ENCODE results near the gene POTEJ. TPM values are rescaled to one million over a fixed set of nuclear protein-coding genes. Genes with fewer than 3 reads are reported as not detected.
"Not testable (repeated sequence)": the region's sequence is repeated elsewhere in the genome, so short reads cannot be mapped to it uniquely, and the experiment has no call there.

The POTEJ gene
- total RNA-seq (not detected), total RNA-seq (0 to 0.23 (median 0) reads per million in 172 experiments)
- not detected for polyA plus RNA-seq (2013, experiment 1 of 2)
- polyA plus RNA-seq (2013, experiment 2 of 2) = 0.04 TPM

GRCh38 chr2:130611140-130611539 lies at the start of gene POTEJ:
Gene POTEJ, plus strand, starts transcription at chr2:130611440. Its CDS starts 93 bp downstream, at chr2:130611533.
- H3K36me3 ChIP-seq (ENCODE audit: insufficient read depth, low read length); H3K9me3 ChIP-seq (ENCODE audit: control insufficient read depth in 1 of 2, insufficient read depth in 1 of 2, low read length in 2 of 2); H3K4me1 ChIP-seq (ENCODE audit: insufficient read depth, low read length); H3K36me3 Mint-ChIP-seq (ENCODE audit: low read depth); H3K4me1 Mint-ChIP-seq (ENCODE audit: low read depth); H3K27ac Mint-ChIP-seq; H3K27me3 ChIP-seq (ENCODE audit: control insufficient read depth in 1 of 2, insufficient read depth in 2 of 2, low read length in 2 of 2); POLR2A ChIA-PET; H3K27me3 Mint-ChIP-seq; H3K4me3 ChIP-seq (ENCODE audit: low read length); H3K9me3 Mint-ChIP-seq; DNase-seq; ATAC-seq (ENCODE audit: poor library complexity); intact Hi-C loops (cut with DNase I, micrococcal nuclease); CTCF ChIA-PET; H3K27ac ChIP-seq (ENCODE audit: low read depth in 1 of 2, low read length in 2 of 2); H3K4me3 Mint-ChIP-seq: not testable (repeated sequence)

- H3K27ac ChIP-seq (ENCODE audit: low read depth in 1 of 2, low read length in 2 of 2); H3K36me3 ChIP-seq (ENCODE audit: insufficient read depth, low read length); H3K9me3 ChIP-seq (ENCODE audit: control insufficient read depth in 1 of 2, insufficient read depth in 1 of 2, low read length in 2 of 2); H3K4me1 Mint-ChIP-seq (ENCODE audit: low read depth); H3K4me3 ChIP-seq (ENCODE audit: low read length); H3K27ac Mint-ChIP-seq; H3K4me3 Mint-ChIP-seq; intact Hi-C loops (cut with DNase I, micrococcal nuclease); CTCF ChIA-PET; POLR2A ChIA-PET; H3K9me3 Mint-ChIP-seq; DNase-seq; ATAC-seq (ENCODE audit: poor library complexity); H3K36me3 Mint-ChIP-seq (ENCODE audit: low read depth); H3K27me3 ChIP-seq (ENCODE audit: control insufficient read depth in 1 of 2, insufficient read depth in 2 of 2, low read length in 2 of 2); H3K4me1 ChIP-seq (ENCODE audit: insufficient read depth, low read length); H3K27me3 Mint-ChIP-seq: not testable (repeated sequence)
Measured at GRCh38 chr2:130566165-130566564, 45.1 kb upstream of the POTEJ start.

GRCh38 chr2:130571929-130572328 lies 39.3 kb upstream of the POTEJ start:
- H3K27ac ChIP-seq (ENCODE audit: low read depth in 1 of 2, low read length in 2 of 2); H3K27me3 ChIP-seq (ENCODE audit: control insufficient read depth in 1 of 2, insufficient read depth in 2 of 2, low read length in 2 of 2); H3K36me3 Mint-ChIP-seq (ENCODE audit: low read depth); POLR2A ChIA-PET; H3K4me3 Mint-ChIP-seq; H3K36me3 ChIP-seq (ENCODE audit: insufficient read depth, low read length); H3K27ac Mint-ChIP-seq; H3K9me3 ChIP-seq (ENCODE audit: control insufficient read depth in 1 of 2, insufficient read depth in 1 of 2, low read length in 2 of 2); H3K9me3 Mint-ChIP-seq; ATAC-seq (ENCODE audit: poor library complexity); H3K4me1 ChIP-seq (ENCODE audit: insufficient read depth, low read length); H3K4me3 ChIP-seq (ENCODE audit: low read length); DNase-seq; H3K27me3 Mint-ChIP-seq; intact Hi-C loops (cut with DNase I, micrococcal nuclease); CTCF ChIA-PET; H3K4me1 Mint-ChIP-seq (ENCODE audit: low read depth): not testable (repeated sequence)

- intact Hi-C loops (cut with DNase I, micrococcal nuclease); H3K27me3 ChIP-seq (ENCODE audit: control insufficient read depth in 1 of 2, insufficient read depth in 2 of 2, low read length in 2 of 2); H3K4me1 Mint-ChIP-seq (ENCODE audit: low read depth); H3K27me3 Mint-ChIP-seq; POLR2A ChIA-PET; H3K4me3 ChIP-seq (ENCODE audit: low read length); DNase-seq; H3K27ac ChIP-seq (ENCODE audit: low read depth in 1 of 2, low read length in 2 of 2); CTCF ChIA-PET; H3K9me3 Mint-ChIP-seq; H3K36me3 ChIP-seq (ENCODE audit: insufficient read depth, low read length); H3K9me3 ChIP-seq (ENCODE audit: control insufficient read depth in 1 of 2, insufficient read depth in 1 of 2, low read length in 2 of 2); H3K4me1 ChIP-seq (ENCODE audit: insufficient read depth, low read length); ATAC-seq (ENCODE audit: poor library complexity); H3K4me3 Mint-ChIP-seq; H3K36me3 Mint-ChIP-seq (ENCODE audit: low read depth); H3K27ac Mint-ChIP-seq: not testable (repeated sequence)
Measured at GRCh38 chr2:130574230-130574629, 37.0 kb upstream of the POTEJ start.

GRCh38 chr2:130576209-130576784 lies 34.9 kb upstream of the POTEJ start:
- H3K9me3 ChIP-seq (ENCODE audit: control insufficient read depth in 1 of 2, insufficient read depth in 1 of 2, low read length in 2 of 2); H3K27me3 ChIP-seq (ENCODE audit: control insufficient read depth in 1 of 2, insufficient read depth in 2 of 2, low read length in 2 of 2); H3K27ac ChIP-seq (ENCODE audit: low read depth in 1 of 2, low read length in 2 of 2); ATAC-seq (ENCODE audit: poor library complexity); POLR2A ChIA-PET; DNase-seq; H3K4me1 Mint-ChIP-seq (ENCODE audit: low read depth); H3K9me3 Mint-ChIP-seq; H3K27ac Mint-ChIP-seq; H3K27me3 Mint-ChIP-seq; H3K4me3 Mint-ChIP-seq; H3K4me1 ChIP-seq (ENCODE audit: insufficient read depth, low read length); CTCF ChIA-PET; H3K36me3 ChIP-seq (ENCODE audit: insufficient read depth, low read length); H3K4me3 ChIP-seq (ENCODE audit: low read length); H3K36me3 Mint-ChIP-seq (ENCODE audit: low read depth); intact Hi-C loops (cut with DNase I, micrococcal nuclease): not testable (repeated sequence)

GRCh38 chr2:130577559-130577958 lies 33.7 kb upstream of the POTEJ start:
- H3K36me3 Mint-ChIP-seq (ENCODE audit: low read depth); DNase-seq; H3K4me3 Mint-ChIP-seq; H3K4me1 Mint-ChIP-seq (ENCODE audit: low read depth); H3K27ac Mint-ChIP-seq; H3K36me3 ChIP-seq (ENCODE audit: insufficient read depth, low read length); H3K9me3 ChIP-seq (ENCODE audit: control insufficient read depth in 1 of 2, insufficient read depth in 1 of 2, low read length in 2 of 2); H3K9me3 Mint-ChIP-seq; intact Hi-C loops (cut with DNase I, micrococcal nuclease); POLR2A ChIA-PET; H3K4me1 ChIP-seq (ENCODE audit: insufficient read depth, low read length); CTCF ChIA-PET; H3K4me3 ChIP-seq (ENCODE audit: low read length); H3K27ac ChIP-seq (ENCODE audit: low read depth in 1 of 2, low read length in 2 of 2); ATAC-seq (ENCODE audit: poor library complexity); H3K27me3 ChIP-seq (ENCODE audit: control insufficient read depth in 1 of 2, insufficient read depth in 2 of 2, low read length in 2 of 2); H3K27me3 Mint-ChIP-seq: not testable (repeated sequence)

GRCh38 chr2:130579121-130579520 lies 32.1 kb upstream of the POTEJ start:
- H3K27ac Mint-ChIP-seq; H3K36me3 ChIP-seq (ENCODE audit: insufficient read depth, low read length); DNase-seq; H3K4me3 Mint-ChIP-seq; H3K4me1 ChIP-seq (ENCODE audit: insufficient read depth, low read length); H3K36me3 Mint-ChIP-seq (ENCODE audit: low read depth); ATAC-seq (ENCODE audit: poor library complexity); H3K27ac ChIP-seq (ENCODE audit: low read depth in 1 of 2, low read length in 2 of 2); POLR2A ChIA-PET; H3K9me3 ChIP-seq (ENCODE audit: control insufficient read depth in 1 of 2, insufficient read depth in 1 of 2, low read length in 2 of 2); intact Hi-C loops (cut with DNase I, micrococcal nuclease); H3K27me3 ChIP-seq (ENCODE audit: control insufficient read depth in 1 of 2, insufficient read depth in 2 of 2, low read length in 2 of 2); H3K9me3 Mint-ChIP-seq; CTCF ChIA-PET; H3K27me3 Mint-ChIP-seq; H3K4me3 ChIP-seq (ENCODE audit: low read length); H3K4me1 Mint-ChIP-seq (ENCODE audit: low read depth): not testable (repeated sequence)

Measured in CD4-positive, alpha-beta T cell (primary cell).